Activated CD8-positive, alpha-beta memory T cell treated with anti-CD3 and anti-CD28 coated beads, Interleukin-2, amount 50 U/mL, for 48 hours (primary cell): ENCODE data around the gene FAM171A1.
"Not testable (repeated sequence)": the region's sequence is repeated elsewhere in the genome, so short reads cannot be mapped to it uniquely, and the experiment has no call there.

ENCODE experiments used
- DNase-seq: peaks from one replicate; pipeline ENCODE4 v3.0.0-alpha.2; 2020

FAM171A1 gene

GRCh38 chr10:15342970-15343369 is 28.1 kb downstream of the FAM171A1 start:
- no peak for DNase-seq

GRCh38 chr10:15341502-15342128 is 29.5 kb downstream of the FAM171A1 start:
- no peak for DNase-seq

GRCh38 chr10:15339892-15340291 is 31.2 kb downstream of the FAM171A1 start:
- DNase-seq, result no peak

GRCh38 chr10:15337441-15337923 is 33.6 kb downstream of the FAM171A1 start:
- not testable (repeated sequence) for DNase-seq

GRCh38 chr10:15336211-15336610 is 34.9 kb downstream of the FAM171A1 start:
- no peak for DNase-seq

GRCh38 chr10:15335508-15335907 is 35.6 kb downstream of the FAM171A1 start:
- no peak for DNase-seq

- no peak for DNase-seq
Measured at GRCh38 chr10:15334650-15335323, 36.3 kb downstream of the FAM171A1 start.

- no peak for DNase-seq
Measured at GRCh38 chr10:15333909-15334649, 37.0 kb downstream of the FAM171A1 start.

- DNase-seq, result not testable (repeated sequence)
Measured at GRCh38 chr10:15333181-15333580, 37.9 kb downstream of the FAM171A1 start.

- no peak for DNase-seq
Measured at GRCh38 chr10:15331461-15331860, 39.6 kb downstream of the FAM171A1 start.

- no peak for DNase-seq
Measured at GRCh38 chr10:15329437-15329836, 41.7 kb downstream of the FAM171A1 start.

- no peak for DNase-seq
Measured at GRCh38 chr10:15325944-15326284, 45.2 kb downstream of the FAM171A1 start.

- DNase-seq, result no peak
Measured at GRCh38 chr10:15325243-15325943, 45.7 kb downstream of the FAM171A1 start.

- DNase-seq, result no peak
Measured at GRCh38 chr10:15324611-15325010, 46.5 kb downstream of the FAM171A1 start.

- DNase-seq, result no peak
Measured at GRCh38 chr10:15324113-15324512, 47.0 kb downstream of the FAM171A1 start.

GRCh38 chr10:15322356-15322755 is 48.7 kb downstream of the FAM171A1 start:
- DNase-seq, result no peak

GRCh38 chr10:15321431-15322341 is 49.4 kb downstream of the FAM171A1 start:
- DNase-seq, result no peak

- no peak for DNase-seq
Measured at GRCh38 chr10:15320522-15321203, 50.4 kb downstream of the FAM171A1 start.

GRCh38 chr10:15320118-15320517 is 51.0 kb downstream of the FAM171A1 start:
- no peak for DNase-seq

- no peak for DNase-seq
Measured at GRCh38 chr10:15316871-15317464, 54.1 kb downstream of the FAM171A1 start.

- no peak for DNase-seq
Measured at GRCh38 chr10:15316145-15316544, 54.9 kb downstream of the FAM171A1 start.
